MM.1S (cell line): Measurements from ENCODE around the gene FAM78B.

Source experiments
- DNase-seq: peaks from one replicate; pipeline ENCODE4 v3.0.0-alpha.2; 2015
- H2AFZ ChIP-seq: fragments of 300-600 bp; sonication (generic); 2 replicates; pipeline ENCODE4 v1.6.0; 2016; ENCODE audit warnings: antibody characterized with exemption, low read length
- H3F3A ChIP-seq: fragments of 300-600 bp; sonication (generic); 2 replicates; pipeline ENCODE4 v1.6.1; 2016; ENCODE audit warnings: mild to moderate bottlenecking, antibody characterized with exemption, low read length, moderate library complexity, mixed read lengths; ENCODE audit not compliant: insufficient read depth
- H3K27ac ChIP-seq: fragments of 300-600 bp; sonication (generic); 2 replicates; pipeline ENCODE4 v1.5.1; 2016; ENCODE audit warnings: mild to moderate bottlenecking, low read length
- H3K27me3 ChIP-seq: fragments of 300-600 bp; sonication (generic); replicated peaks from 2 replicates; pipeline ENCODE4 v1.6.0; 2016; ENCODE audit warnings: low read length; ENCODE audit not compliant: insufficient read depth
- H3K36me3 ChIP-seq: fragments of 300-600 bp; sonication (generic); replicated peaks from 2 replicates; pipeline ENCODE4 v1.6.1; 2016; ENCODE audit warnings: mild to moderate bottlenecking, low read length, mixed read lengths; ENCODE audit not compliant: insufficient read depth
- H3K4me1 ChIP-seq: fragments of 300-600 bp; sonication (generic); 2 replicates; pipeline ENCODE4 v1.6.1; 2016; ENCODE audit warnings: low read length, mixed read lengths
- H3K4me2 ChIP-seq: fragments of 300-600 bp; sonication (generic); 2 replicates; pipeline ENCODE4 v1.6.0; 2016; ENCODE audit warnings: low read depth, low read length
- H3K4me3 ChIP-seq: fragments of 300-600 bp; sonication (generic); 2 replicates; pipeline ENCODE4 v1.5.1; 2016; ENCODE audit warnings: low read length, mixed read lengths
- H3K79me2 ChIP-seq: fragments of 300-600 bp; sonication (generic); 2 replicates; pipeline ENCODE4 v1.6.1; 2016; ENCODE audit warnings: mixed run types, low read length, mixed read lengths
- H3K9ac ChIP-seq: fragments of 300-600 bp; sonication (generic); 2 replicates; pipeline ENCODE4 v1.6.1; 2016; ENCODE audit warnings: low read length, mixed read lengths
- H3K9me2 ChIP-seq: fragments of 300-600 bp; sonication (generic); replicated peaks from 2 replicates; pipeline ENCODE4 v1.6.1; 2016; ENCODE audit warnings: mild to moderate bottlenecking, low read length, mixed read lengths; ENCODE audit not compliant: insufficient read depth
- H3K9me3 ChIP-seq: fragments of 300-600 bp; sonication (generic); replicated peaks from 2 replicates; pipeline ENCODE4 v1.6.1; 2016; ENCODE audit warnings: mild to moderate bottlenecking, low read length, mixed read lengths; ENCODE audit not compliant: insufficient read depth
- H4K20me1 ChIP-seq: fragments of 300-600 bp; sonication (generic); 2 replicates; pipeline ENCODE4 v1.6.1; 2016; ENCODE audit warnings: mild to moderate bottlenecking, low read length, moderate library complexity, mixed read lengths; ENCODE audit not compliant: insufficient read depth
- EZH2 ChIP-seq: fragments of 300-600 bp; sonication (generic); optimal IDR thresholded peaks from 2 replicates; pipeline ENCODE3; 2017; ENCODE audit warnings: low read depth, mild to moderate bottlenecking, antibody characterized with exemption, low read length, mixed read lengths
- EZH2phosphoT487 ChIP-seq: fragments of 300-600 bp; sonication (generic); IDR thresholded peaks from 2 replicates; pipeline ENCODE4 v1.6.1; 2018; ENCODE audit warnings: antibody characterized with exemption, low read length
- TF ChIP-seq, protein P1 (sequence below): fragments of 300-600 bp; sonication (generic); IDR thresholded peaks from 2 replicates; pipeline ENCODE4 v1.5.1; 2016; ENCODE audit warnings: antibody characterized with exemption, low read length, mixed read lengths

FAM78B gene

DNA sequence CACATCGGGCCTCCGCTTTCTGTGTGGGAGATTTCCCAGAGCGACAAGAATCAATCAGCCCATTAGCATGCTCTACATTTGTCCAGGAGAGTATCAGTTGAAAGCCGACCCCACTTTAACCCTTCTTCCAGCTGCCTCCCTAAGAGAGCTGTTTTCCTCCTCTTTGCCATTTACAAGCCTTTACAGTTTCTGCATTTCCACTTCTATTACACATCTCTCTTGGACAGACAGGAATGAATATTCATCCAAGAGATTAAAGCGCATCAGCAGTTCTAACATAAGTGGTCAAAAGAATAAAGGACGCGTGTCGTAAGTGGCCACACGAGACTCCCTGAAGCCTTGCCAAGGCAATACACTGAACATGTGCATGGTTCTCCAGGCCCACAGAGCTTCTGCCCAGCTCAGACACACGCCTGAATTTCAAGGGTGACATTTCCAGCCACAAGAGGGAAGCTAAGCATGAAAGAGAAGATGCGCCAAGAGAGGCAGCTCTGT lies 47.3 kb downstream of the FAM78B start:
- Histone ChIP-seq H3K4me2 (no peak overlapping the region), H3K36me3 (no peaks in the 10 kb centered on the region), H4K20me1 (no peaks in the 10 kb centered on the region), H3K9me3 (no peaks in the 10 kb centered on the region), H3K79me2 (no peaks in the 10 kb centered on the region), H3K27me3 (no peaks in the 10 kb centered on the region), H3K9ac (no peak overlapping the region), H3K27ac (no peak overlapping the region), H3K4me1 (no peaks in the 10 kb centered on the region), H3K4me3 (no peak overlapping the region), H3K9me2 (no peaks in the 10 kb centered on the region), H2AFZ (no peak overlapping the region), H3F3A (no peaks in the 10 kb centered on the region)
- DNase-seq: no peak
- TF ChIP-seq EZH2: no peak
- TF ChIP-seq EZH2phosphoT487: no peak

DNA sequence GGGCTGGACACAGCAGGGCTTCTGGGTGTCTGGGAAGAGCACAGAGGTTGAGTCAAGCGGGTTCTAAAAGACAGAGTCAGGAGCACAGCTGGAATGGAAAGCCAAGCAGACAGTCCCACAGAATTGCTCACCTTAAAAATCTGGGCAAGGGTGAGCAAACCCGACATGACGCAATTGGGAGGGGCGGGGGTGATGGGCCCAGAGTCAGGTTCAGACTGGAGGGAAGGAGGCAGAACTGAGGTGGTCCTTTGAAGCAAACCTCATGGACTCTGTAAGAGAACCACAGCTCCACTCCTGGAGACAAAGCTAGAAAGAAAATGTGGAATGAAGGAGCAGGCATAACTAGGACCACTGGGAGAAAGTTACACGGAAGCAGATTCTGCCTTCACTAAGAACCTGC lies 49.0 kb downstream of the FAM78B start:
- no peaks in the 10 kb centered on the region for H3F3A ChIP-seq
- H3K9ac ChIP-seq: no peak overlapping the region
- H3K27me3 ChIP-seq: no peaks in the 10 kb centered on the region
- no peak overlapping the region for H3K27ac ChIP-seq
- TF ChIP-seq EZH2phosphoT487 (no peak), EZH2 (no peak)
- TF ChIP-seq, protein P1, sequence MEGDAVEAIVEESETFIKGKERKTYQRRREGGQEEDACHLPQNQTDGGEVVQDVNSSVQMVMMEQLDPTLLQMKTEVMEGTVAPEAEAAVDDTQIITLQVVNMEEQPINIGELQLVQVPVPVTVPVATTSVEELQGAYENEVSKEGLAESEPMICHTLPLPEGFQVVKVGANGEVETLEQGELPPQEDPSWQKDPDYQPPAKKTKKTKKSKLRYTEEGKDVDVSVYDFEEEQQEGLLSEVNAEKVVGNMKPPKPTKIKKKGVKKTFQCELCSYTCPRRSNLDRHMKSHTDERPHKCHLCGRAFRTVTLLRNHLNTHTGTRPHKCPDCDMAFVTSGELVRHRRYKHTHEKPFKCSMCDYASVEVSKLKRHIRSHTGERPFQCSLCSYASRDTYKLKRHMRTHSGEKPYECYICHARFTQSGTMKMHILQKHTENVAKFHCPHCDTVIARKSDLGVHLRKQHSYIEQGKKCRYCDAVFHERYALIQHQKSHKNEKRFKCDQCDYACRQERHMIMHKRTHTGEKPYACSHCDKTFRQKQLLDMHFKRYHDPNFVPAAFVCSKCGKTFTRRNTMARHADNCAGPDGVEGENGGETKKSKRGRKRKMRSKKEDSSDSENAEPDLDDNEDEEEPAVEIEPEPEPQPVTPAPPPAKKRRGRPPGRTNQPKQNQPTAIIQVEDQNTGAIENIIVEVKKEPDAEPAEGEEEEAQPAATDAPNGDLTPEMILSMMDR: no peak
- H3K4me3 ChIP-seq: no peak overlapping the region
- H3K36me3 ChIP-seq: no peaks in the 10 kb centered on the region
- no peaks in the 10 kb centered on the region for H4K20me1 ChIP-seq
- no peak overlapping the region for H3K4me2 ChIP-seq
- H3K79me2 ChIP-seq: no peaks in the 10 kb centered on the region
- DNase-seq: no peak
- H2AFZ ChIP-seq: no peak overlapping the region
- H3K9me2 ChIP-seq: no peaks in the 10 kb centered on the region
- H3K4me1 ChIP-seq: no peaks in the 10 kb centered on the region
- H3K9me3 ChIP-seq: no peaks in the 10 kb centered on the region

DNA sequence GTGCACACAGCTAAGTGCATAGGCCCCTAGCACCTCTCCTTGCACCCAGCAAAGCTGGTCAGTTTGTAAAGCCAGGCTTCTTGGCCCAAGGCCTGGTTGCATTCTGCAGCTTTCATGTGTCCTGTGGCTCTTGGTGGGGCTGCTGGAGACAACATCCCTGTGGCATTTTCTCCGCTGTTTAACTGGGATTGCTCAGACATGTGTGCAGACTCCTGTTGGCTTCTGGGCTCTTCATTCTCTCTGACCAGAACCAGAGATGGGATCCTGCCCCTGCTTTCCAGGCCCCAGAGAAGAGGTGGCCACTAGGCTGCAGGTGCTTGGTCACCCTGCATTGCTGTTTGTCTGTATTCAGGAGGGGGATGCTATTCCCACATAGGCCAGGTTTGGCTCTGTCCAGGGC lies 50.8 kb downstream of the FAM78B start:
- no peaks in the 10 kb centered on the region for H3K9me2 ChIP-seq
- TF ChIP-seq EZH2: no peak
- TF ChIP-seq, protein P1: no peak
- H4K20me1 ChIP-seq: no peaks in the 10 kb centered on the region
- no peak overlapping the region for H2AFZ ChIP-seq
- H3K36me3 ChIP-seq: no peaks in the 10 kb centered on the region
- H3K27me3 ChIP-seq: no peaks in the 10 kb centered on the region
- H3K4me1 ChIP-seq: no peaks in the 10 kb centered on the region
- no peak for DNase-seq
- no peak overlapping the region for H3K4me3 ChIP-seq
- H3K27ac ChIP-seq: no peak overlapping the region
- no peaks in the 10 kb centered on the region for H3K79me2 ChIP-seq
- no peak overlapping the region for H3K4me2 ChIP-seq
- H3K9me3 ChIP-seq: no peaks in the 10 kb centered on the region
- no peaks in the 10 kb centered on the region for H3F3A ChIP-seq
- H3K9ac ChIP-seq: no peak overlapping the region

DNA sequence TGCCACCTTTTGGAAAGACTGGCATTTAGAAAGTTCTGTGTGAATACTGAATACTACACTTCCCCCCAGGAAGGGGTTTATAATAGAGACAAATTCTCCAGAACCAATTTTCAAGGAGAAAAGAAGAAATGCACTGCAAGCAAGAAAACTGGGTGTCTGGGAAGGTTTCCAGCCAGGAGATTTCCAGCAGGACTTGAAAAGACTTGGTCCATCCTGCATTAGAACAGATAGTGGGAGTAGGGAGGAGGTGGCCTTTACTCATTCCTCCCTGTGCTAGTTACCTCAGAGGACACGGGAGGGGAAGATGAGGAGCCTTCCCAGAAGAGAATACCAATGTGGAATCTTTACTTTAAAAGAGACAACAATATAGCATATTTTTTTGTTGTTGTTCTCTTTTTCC lies 52.4 kb downstream of the FAM78B start:
- H3K9me2 ChIP-seq: no peaks in the 10 kb centered on the region
- H4K20me1 ChIP-seq: no peaks in the 10 kb centered on the region
- no peak overlapping the region for H2AFZ ChIP-seq
- H3K27me3 ChIP-seq: no peaks in the 10 kb centered on the region
- TF ChIP-seq, protein P1: no peak
- no peak for TF ChIP-seq EZH2phosphoT487
- TF ChIP-seq EZH2: no peak
- no peaks in the 10 kb centered on the region for H3K36me3 ChIP-seq
- H3K4me3 ChIP-seq: no peak overlapping the region
- H3K79me2 ChIP-seq: no peaks in the 10 kb centered on the region
- no peak for DNase-seq
- H3K4me2 ChIP-seq: no peak overlapping the region
- H3K9me3 ChIP-seq: no peaks in the 10 kb centered on the region
- H3F3A ChIP-seq: no peaks in the 10 kb centered on the region
- H3K9ac ChIP-seq: no peak overlapping the region
- H3K27ac ChIP-seq: no peak overlapping the region
- no peaks in the 10 kb centered on the region for H3K4me1 ChIP-seq
